DND-41 (cell line): ENCODE results near the gene SHC2.

Experiments
- ATAC-seq: fragments of 200-7000 bp; cut with Tn5 transposase; 3 replicates; pipeline ENCODE4 v1.9.1; 2021; ENCODE audit warnings: low read depth; ENCODE audit not compliant: insufficient read depth
- DNase-seq: peaks from one replicate; pipeline ENCODE4 v3.0.0-alpha.2; 2020
- H2AFZ ChIP-seq: 2 replicates; pipeline ENCODE4 v1.6.0; 2012; ENCODE audit warnings: low read depth, low read length
- H3K27ac ChIP-seq: 2 replicates; pipeline ENCODE4 v1.5.1; 2012; ENCODE audit warnings: low read length, inconsistent platforms
- H3K27me3 ChIP-seq: fragments of 200-600 bp; sonication (generic); 2 replicates; pipeline ENCODE4 v1.6.0; 2012; ENCODE audit warnings: low read length, mild to moderate bottlenecking, inconsistent platforms; ENCODE audit not compliant: insufficient read depth, poor library complexity
- H3K36me3 ChIP-seq: 2 replicates; pipeline ENCODE4 v1.5.1; 2012; ENCODE audit warnings: low read length, inconsistent platforms; ENCODE audit not compliant: insufficient read depth
- H3K4me1 ChIP-seq: 2 replicates; pipeline ENCODE4 v1.5.1; 2012; ENCODE audit warnings: mild to moderate bottlenecking, low read length; ENCODE audit not compliant: insufficient read depth
- H3K4me2 ChIP-seq: 2 replicates; pipeline ENCODE4 v1.6.0; 2012; ENCODE audit warnings: mild to moderate bottlenecking, moderate library complexity, low read length, inconsistent platforms; ENCODE audit not compliant: insufficient read depth
- H3K4me3 ChIP-seq, 2 experiments: fragments of 200-600 bp in 1 of 2; shearing (Covaris generic) in 1 of 2; 2 replicates each; pipeline ENCODE4 v1.5.1; 2012 to 2016; ENCODE audit warnings: inconsistent platforms in 2 of 2, low read length in 2 of 2, mild to moderate bottlenecking in 2 of 2, low read depth in 1 of 2, moderate library complexity in 1 of 2
- H3K79me2 ChIP-seq: 2 replicates; pipeline ENCODE4 v1.6.0; 2012; ENCODE audit warnings: low read length, inconsistent platforms; ENCODE audit not compliant: insufficient read depth
- H3K9ac ChIP-seq: 2 replicates; pipeline ENCODE4 v1.6.0; 2012; ENCODE audit warnings: low read depth, mild to moderate bottlenecking, inconsistent platforms, low read length, moderate library complexity
- H3K9me3 ChIP-seq: 2 replicates; pipeline ENCODE4 v1.5.1; 2012; ENCODE audit warnings: low read length, moderate library complexity, mild to moderate bottlenecking, inconsistent platforms; ENCODE audit not compliant: insufficient read depth, severe bottlenecking
- H4K20me1 ChIP-seq: 2 replicates; pipeline ENCODE4 v1.6.0; 2012; ENCODE audit warnings: low read length; ENCODE audit not compliant: insufficient read depth
- EZH2 ChIP-seq: IDR thresholded peaks from 3 replicates; pipeline ENCODE4 v1.6.1; 2012; ENCODE audit warnings: borderline replicate concordance, low read depth, mild to moderate bottlenecking, moderate library complexity, low read length, inconsistent platforms; ENCODE audit not compliant: severe bottlenecking
- TF ChIP-seq, protein P1 (sequence below): IDR thresholded peaks from 2 replicates; pipeline ENCODE4 v1.5.1; 2012; ENCODE audit warnings: borderline replicate concordance, low read length, moderate library complexity, mild to moderate bottlenecking; ENCODE audit not compliant: poor library complexity, severe bottlenecking; ENCODE audit errors: extremely low read depth

SHC2 gene

DNA sequence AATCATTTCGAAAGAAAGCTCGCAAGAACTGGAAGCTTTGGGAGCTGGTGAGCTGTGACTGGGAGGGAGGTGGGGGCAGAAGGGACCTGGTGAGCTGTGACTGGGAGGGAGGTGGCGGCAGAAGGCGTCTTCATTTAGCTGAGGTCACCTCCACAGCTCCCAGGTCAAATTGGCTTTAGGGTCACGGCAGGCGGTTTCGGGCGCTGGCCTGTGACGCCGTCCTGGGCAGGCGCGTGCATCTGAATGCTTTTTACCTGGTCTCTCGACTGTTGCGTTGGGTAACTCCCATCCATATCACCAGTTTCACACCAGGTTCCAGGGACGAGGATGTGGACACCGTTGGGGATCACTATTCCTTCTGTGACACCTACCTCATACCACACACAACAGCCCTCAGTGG is 81.0 kb downstream of the SHC2 start:
- no peaks in the 10 kb centered on the region for H4K20me1 ChIP-seq
- no peak overlapping the region for H3K4me3 ChIP-seq
- H2AFZ ChIP-seq: no peak overlapping the region
- no peak overlapping the region for H3K4me2 ChIP-seq
- ATAC-seq (no peak), DNase-seq (no peak)
- no peaks in the 10 kb centered on the region for H3K9me3 ChIP-seq
- H3K79me2 ChIP-seq: no peaks in the 10 kb centered on the region
- no peaks in the 10 kb centered on the region for H3K27me3 ChIP-seq
- H3K9ac ChIP-seq: no peak overlapping the region
- no peak overlapping the region for H3K27ac ChIP-seq
- TF ChIP-seq EZH2: no peak
- TF ChIP-seq, protein P1, sequence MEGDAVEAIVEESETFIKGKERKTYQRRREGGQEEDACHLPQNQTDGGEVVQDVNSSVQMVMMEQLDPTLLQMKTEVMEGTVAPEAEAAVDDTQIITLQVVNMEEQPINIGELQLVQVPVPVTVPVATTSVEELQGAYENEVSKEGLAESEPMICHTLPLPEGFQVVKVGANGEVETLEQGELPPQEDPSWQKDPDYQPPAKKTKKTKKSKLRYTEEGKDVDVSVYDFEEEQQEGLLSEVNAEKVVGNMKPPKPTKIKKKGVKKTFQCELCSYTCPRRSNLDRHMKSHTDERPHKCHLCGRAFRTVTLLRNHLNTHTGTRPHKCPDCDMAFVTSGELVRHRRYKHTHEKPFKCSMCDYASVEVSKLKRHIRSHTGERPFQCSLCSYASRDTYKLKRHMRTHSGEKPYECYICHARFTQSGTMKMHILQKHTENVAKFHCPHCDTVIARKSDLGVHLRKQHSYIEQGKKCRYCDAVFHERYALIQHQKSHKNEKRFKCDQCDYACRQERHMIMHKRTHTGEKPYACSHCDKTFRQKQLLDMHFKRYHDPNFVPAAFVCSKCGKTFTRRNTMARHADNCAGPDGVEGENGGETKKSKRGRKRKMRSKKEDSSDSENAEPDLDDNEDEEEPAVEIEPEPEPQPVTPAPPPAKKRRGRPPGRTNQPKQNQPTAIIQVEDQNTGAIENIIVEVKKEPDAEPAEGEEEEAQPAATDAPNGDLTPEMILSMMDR: no peak
- peaks cover 11% of the 10 kb centered on the region for H3K4me1 ChIP-seq
- no peaks in the 10 kb centered on the region for H3K36me3 ChIP-seq

DNA sequence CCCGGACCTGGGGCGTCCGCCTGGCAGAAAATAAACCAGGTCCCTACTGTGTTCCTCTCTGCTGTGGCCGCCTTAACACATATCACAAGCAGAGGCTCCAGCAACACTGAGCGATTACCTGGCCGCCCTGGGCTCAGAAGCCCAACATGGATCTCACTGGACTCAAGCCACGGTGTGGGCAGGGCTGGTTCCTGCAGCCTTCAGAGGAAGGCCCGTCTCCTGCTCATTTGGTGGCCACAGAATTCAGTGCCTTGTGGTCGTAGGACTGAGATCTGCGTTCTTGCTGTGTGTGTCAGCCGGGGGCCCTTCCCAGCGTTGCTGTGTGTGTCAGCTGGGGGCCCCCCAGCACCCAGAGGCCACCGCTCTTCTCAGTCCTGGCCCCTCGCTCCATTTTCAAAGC is 82.1 kb downstream of the SHC2 start:
- no peak overlapping the region for H3K9ac ChIP-seq
- ATAC-seq: no peak
- TF ChIP-seq, protein P1: no peak
- no peak for TF ChIP-seq EZH2
- H3K4me3 ChIP-seq: no peak overlapping the region
- no peaks in the 10 kb centered on the region for H3K9me3 ChIP-seq
- no peaks in the 10 kb centered on the region for H3K36me3 ChIP-seq
- H3K4me1 ChIP-seq: peaks cover 11% of the 10 kb centered on the region
- no peak overlapping the region for H2AFZ ChIP-seq
- no peak overlapping the region for H3K4me2 ChIP-seq
- no peaks in the 10 kb centered on the region for H4K20me1 ChIP-seq
- peaks cover 4% of the 10 kb centered on the region for H3K27me3 ChIP-seq
- DNase-seq: no peak
- H3K27ac ChIP-seq: no peak overlapping the region
- H3K79me2 ChIP-seq: no peaks in the 10 kb centered on the region

DNA sequence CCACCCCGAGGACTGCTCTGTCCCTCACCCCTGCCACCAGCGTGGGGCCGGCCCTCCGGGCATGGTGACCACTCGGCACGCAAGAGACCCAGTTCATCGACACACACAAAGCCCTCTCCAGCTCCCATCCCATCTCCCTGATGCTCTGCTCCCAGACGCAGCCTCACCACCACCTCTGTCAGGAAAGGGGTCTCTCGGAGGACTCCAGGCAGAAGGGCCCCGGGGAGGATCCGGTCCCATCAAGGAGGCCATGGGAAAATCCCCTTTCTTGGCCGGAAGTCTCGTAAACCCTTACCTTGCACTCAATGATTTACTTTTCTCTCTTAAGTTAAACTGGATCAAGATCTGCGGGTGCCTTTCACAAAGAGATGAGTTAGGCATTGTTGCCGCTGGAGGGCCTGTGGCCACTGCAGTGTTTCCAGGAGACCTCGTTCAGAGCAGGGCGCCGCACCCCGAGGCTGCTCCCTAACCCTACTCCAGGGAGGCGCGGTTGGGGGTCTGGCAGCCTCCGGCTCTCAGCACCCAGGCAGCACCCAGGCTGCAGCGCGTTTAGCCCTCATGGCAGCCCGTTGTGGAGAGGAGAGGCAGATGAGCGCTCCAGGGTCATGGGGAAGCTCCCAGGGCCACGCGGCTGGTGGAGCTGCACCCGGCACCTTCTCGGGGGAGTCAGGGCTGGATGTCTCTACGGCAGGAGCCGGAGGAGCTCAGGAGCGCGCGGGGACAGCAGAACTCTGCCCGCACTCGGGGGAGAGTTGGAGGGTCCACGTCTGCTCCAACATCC is 82.8 kb downstream of the SHC2 start:
- no peak for TF ChIP-seq EZH2
- TF ChIP-seq, protein P1: no peak
- no peaks in the 10 kb centered on the region for H3K79me2 ChIP-seq
- H3K27me3 ChIP-seq: peaks cover 4% of the 10 kb centered on the region
- H3K9ac ChIP-seq: no peak overlapping the region
- no peaks in the 10 kb centered on the region for H3K9me3 ChIP-seq
- H3K4me3 ChIP-seq: no peak overlapping the region
- no peak for ATAC-seq
- H3K27ac ChIP-seq: no peak overlapping the region
- DNase-seq: no peak
- no peak overlapping the region for H3K4me2 ChIP-seq
- no peak overlapping the region for H2AFZ ChIP-seq
- H3K4me1 ChIP-seq: peaks cover 6% of the 10 kb centered on the region
- H3K36me3 ChIP-seq: no peaks in the 10 kb centered on the region
- no peaks in the 10 kb centered on the region for H4K20me1 ChIP-seq

DNA sequence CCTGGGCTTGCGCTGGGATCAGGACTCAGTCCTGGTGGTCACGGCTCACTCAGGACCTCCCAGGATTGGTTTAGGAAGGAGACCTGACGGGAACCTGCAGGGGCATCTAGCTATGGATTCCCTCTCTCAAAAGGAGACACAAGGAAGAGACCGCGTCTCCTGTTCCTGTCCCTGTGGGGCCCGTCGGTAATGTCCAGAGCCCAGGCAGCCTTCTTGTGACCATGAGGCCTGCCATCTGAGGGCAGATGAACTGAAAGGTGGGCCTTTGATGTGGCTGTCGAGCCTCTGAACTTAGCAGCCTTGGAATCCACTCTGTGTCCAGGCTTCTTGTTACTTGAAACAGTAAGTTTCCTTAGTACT is 84.7 kb downstream of the SHC2 start:
- H3K27ac ChIP-seq: no peak overlapping the region
- ATAC-seq (no peak), DNase-seq (no peak)
- H3K9ac ChIP-seq: no peak overlapping the region
- H4K20me1 ChIP-seq: no peaks in the 10 kb centered on the region
- no peak overlapping the region for H3K4me2 ChIP-seq
- no peaks in the 10 kb centered on the region for H3K4me1 ChIP-seq
- no peak overlapping the region for H3K4me3 ChIP-seq
- TF ChIP-seq, protein P1: no peak
- H2AFZ ChIP-seq: no peak overlapping the region
- H3K79me2 ChIP-seq: no peaks in the 10 kb centered on the region
- H3K9me3 ChIP-seq: no peaks in the 10 kb centered on the region
- H3K36me3 ChIP-seq: no peaks in the 10 kb centered on the region
- H3K27me3 ChIP-seq: peaks cover 18% of the 10 kb centered on the region
